HepG2 (cell line): ENCODE data around the gene HECTD1. TPM values are rescaled to one million over a fixed set of nuclear protein-coding genes. Genes with fewer than 3 reads are reported as not detected.

ENCODE experiments used
- ATAC-seq: fragments of 200-7000 bp; cut with Tn5 transposase; 3 replicates; pipeline ENCODE4 v1.9.1; 2020; ENCODE audit warnings: mild to moderate bottlenecking, moderate library complexity
- BruUV-seq: library from RNA; stranded (reverse); fragments of 400-500 nt; replicated peaks from 2 replicates; lab custom pipeline; 2021; lab: Mats Ljungman, UMichigan
- CTCF ChIA-PET: fragments of 300-600 bp; formaldehyde crosslinking; extraction: SDS; loops from one replicate; lab custom pipeline; 2021; ENCODE audit warnings: low total read pairs, inconsistent platforms, low intra/inter-chr PET ratio; lab: Yijun Ruan, JAX
- POLR2A ChIA-PET: fragments of 350-600 bp; sonication (Branson Sonifier 250); formaldehyde crosslinking; loops from one replicate; lab custom pipeline; 2020; ENCODE audit warnings: antibody characterized with exemption, inconsistent platforms; lab: Yijun Ruan, JAX
- DNase-seq: peaks from one replicate; pipeline ENCODE4 v3.0.0-alpha.2; 2015; ENCODE audit warnings: low spot score
- FAIRE-seq: peaks from 3 replicates; lab custom pipeline; 2011; peaks lifted over from hg19 to GRCh38; lab: Jason Lieb, UNC
- H2AFZ ChIP-seq: one replicate; pipeline ENCODE4 v1.6.1; 2011; ENCODE audit warnings: low read length, inconsistent platforms
- H3K27ac ChIP-seq: fragments of 300-600 bp; 3 replicates; pipeline ENCODE4 v1.8.0; 2011; ENCODE audit warnings: mixed run types, mild to moderate bottlenecking, mixed read lengths, low read length, inconsistent platforms; ENCODE audit not compliant: insufficient read depth; ENCODE audit errors: extremely low read length
- H3K27me3 ChIP-seq, 2 experiments: fragments of 200-600 bp in 1 of 2; 2 replicates in 1 of 2; 3 replicates in 1 of 2; pipeline versions ENCODE4 v1.6.0 to v1.8.0; 2011; ENCODE audit warnings: low read length in 2 of 2, mild to moderate bottlenecking in 2 of 2, moderate library complexity in 2 of 2, inconsistent platforms in 1 of 2; ENCODE audit not compliant: insufficient read depth in 2 of 2, control insufficient read depth in 1 of 2
- H3K36me3 ChIP-seq, 2 experiments: fragments of 200-600 bp in 1 of 2; replicated peaks in 1 of 2; 2 replicates in 1 of 2; 3 replicates in 1 of 2; pipeline versions ENCODE4 v1.5.1 to v1.8.0; 2011; ENCODE audit warnings: low read length in 2 of 2, inconsistent platforms in 1 of 2; ENCODE audit not compliant: insufficient read depth in 2 of 2, control insufficient read depth in 1 of 2
- H3K4me1 ChIP-seq: 2 replicates; pipeline ENCODE4 v1.5.1; 2012; ENCODE audit warnings: low read length, inconsistent platforms; ENCODE audit not compliant: insufficient read depth
- H3K4me2 ChIP-seq: 2 replicates; pipeline ENCODE4 v1.6.0; 2011; ENCODE audit warnings: low read depth, low read length, inconsistent platforms
- H3K4me3 ChIP-seq, 3 experiments: fragments of 200-600 bp in 1 of 3; sonication (generic), shearing (Covaris generic) in 1 of 3; replicated peaks in 1 of 3; 2 replicates each; pipeline ENCODE4 v1.5.1; 2011 to 2016; ENCODE audit warnings: low read length in 3 of 3, inconsistent platforms in 2 of 3, low read depth in 2 of 3, mild to moderate bottlenecking in 2 of 3, control low read depth in 1 of 3, mixed read lengths in 1 of 3; ENCODE audit not compliant: insufficient read depth in 1 of 3
- H3K79me2 ChIP-seq: one replicate; pipeline ENCODE4 v1.6.1; 2011; ENCODE audit warnings: low read length, inconsistent platforms; ENCODE audit not compliant: insufficient read depth
- H3K9ac ChIP-seq: 2 replicates; pipeline ENCODE4 v1.6.0; 2011; ENCODE audit warnings: mild to moderate bottlenecking, low read depth, low read length, inconsistent platforms; ENCODE audit not compliant: insufficient read depth
- H3K9me3 ChIP-seq: 2 replicates; pipeline ENCODE4 v1.5.1; 2012; ENCODE audit warnings: mild to moderate bottlenecking, low read length
- H4K20me1 ChIP-seq: 2 replicates; pipeline ENCODE4 v1.6.0; 2011; ENCODE audit warnings: inconsistent platforms, mild to moderate bottlenecking, low read length, moderate library complexity; ENCODE audit not compliant: insufficient read depth
- ARID4A ChIP-seq: sonication (generic); formaldehyde crosslinking; IDR thresholded peaks from 2 replicates; pipeline ENCODE4 v1.5.0; 2020; ENCODE audit warnings: mild to moderate bottlenecking, missing genetic modification reagents, borderline replicate concordance
- ATAD3A ChIP-seq: sonication (generic); formaldehyde crosslinking; IDR thresholded peaks from 2 replicates; pipeline ENCODE4 v1.4.0; 2020; ENCODE audit warnings: missing genetic modification reagents
- BATF2 ChIP-seq: sonication (generic); formaldehyde crosslinking; IDR thresholded peaks from 2 replicates; pipeline ENCODE4 v1.8.0; 2022; ENCODE audit warnings: mild to moderate bottlenecking, missing genetic modification reagents, moderate library complexity
- BCL6 ChIP-seq: IDR thresholded peaks from 2 replicates; pipeline ENCODE4 v1.6.1; 2016; ENCODE audit warnings: missing genetic modification reagents, missing compliant biosample characterization
- HNF4A ChIP-seq: sonication (generic); formaldehyde crosslinking; IDR thresholded peaks from 2 replicates; pipeline ENCODE4 v1.4.0; 2020; ENCODE audit warnings: missing genetic modification reagents
- HOXA7 ChIP-seq: sonication (generic); formaldehyde crosslinking; IDR thresholded peaks from 2 replicates; pipeline ENCODE4 v1.8.1; 2022; ENCODE audit warnings: mild to moderate bottlenecking, missing genetic modification reagents, moderate library complexity
- NPAS2 ChIP-seq: sonication (generic); formaldehyde crosslinking; IDR thresholded peaks from 2 replicates; pipeline ENCODE4 v1.8.0; 2022; ENCODE audit warnings: mild to moderate bottlenecking, missing genetic modification reagents, borderline replicate concordance
- PRMT3 ChIP-seq: sonication (generic); formaldehyde crosslinking; IDR thresholded peaks from 2 replicates; pipeline ENCODE4 v1.8.1; 2022; ENCODE audit warnings: low read depth, mild to moderate bottlenecking, moderate library complexity, missing genetic modification reagents, borderline replicate concordance
- RAD21 ChIP-seq: fragments of 450-650 bp; formaldehyde crosslinking; IDR thresholded peaks from 2 replicates; pipeline ENCODE4 v1.5.0; 2020; ENCODE audit warnings: mild to moderate bottlenecking
- RCOR2 ChIP-seq: IDR thresholded peaks from 2 replicates; pipeline ENCODE4 v1.6.1; 2016; ENCODE audit warnings: missing biosample characterization, missing genetic modification reagents
- TBP ChIP-seq: sonication (generic); formaldehyde crosslinking; IDR thresholded peaks from 2 replicates; pipeline ENCODE4 v1.5.0; 2020; ENCODE audit warnings: missing genetic modification reagents
- ZNF235 ChIP-seq: sonication (generic); formaldehyde crosslinking; IDR thresholded peaks from 2 replicates; pipeline ENCODE4 v1.8.1; 2023; ENCODE audit warnings: mild to moderate bottlenecking, missing genetic modification reagents, borderline replicate concordance
- ZNF549 ChIP-seq: sonication (generic); formaldehyde crosslinking; IDR thresholded peaks from 2 replicates; pipeline ENCODE4 v1.5.0; 2020; ENCODE audit warnings: missing genetic modification reagents
- ZNF710 ChIP-seq: sonication (generic); formaldehyde crosslinking; IDR thresholded peaks from 2 replicates; pipeline ENCODE4 v1.5.0; 2020; ENCODE audit warnings: mild to moderate bottlenecking, missing genetic modification reagents, borderline replicate concordance
- ZNF720 ChIP-seq: sonication (generic); formaldehyde crosslinking; IDR thresholded peaks from 2 replicates; pipeline ENCODE4 v1.4.0; 2020; ENCODE audit warnings: missing genetic modification reagents
- WGBS: methylation state at CpG from one replicate; pipeline ENCODE4 v1.1.6; 2017; ENCODE audit warnings: low lambda C conversion rate; 5-methylcytosine and 5-hydroxymethylcytosine counted together
- in situ Hi-C: cut with HindIII; loops from 2 replicates; pipeline ENCODE4 v1.10.0; 2017; ENCODE audit warnings: low pct_unique_long_range_greater_than_20kb; ENCODE audit not compliant: extremely low pct_ligation_motif_present
- intact Hi-C: fragments of 100-400 bp; cut with micrococcal nuclease; formaldehyde crosslinking; loops from one replicate; pipeline ENCODE4 v1.10.0; 2022; ENCODE audit not compliant: unreplicated experiment
- polyA plus RNA-seq, 8 experiments: library from polyadenylated mRNA; depleted of rRNA in 3 of 8; stranded (reverse) in 7 of 8; unstranded in 1 of 8; fragments of >200 nt; fragmentation: Illumina TruSeq in 4 of 8; extraction: Trizol in 4 of 8; gene quantifications; 2 replicates each; pipeline versions ENCODE4 v1.2.1 to v1.2.3, GENCODE V29; 2011 to 2016; ENCODE audit warnings: low read depth in 4 of 8, missing spikeins in 1 of 8, mixed read lengths in 1 of 8; ENCODE audit not compliant: insufficient read depth in 1 of 8
- total RNA-seq, 5 experiments: library from RNA; depleted of rRNA; stranded (reverse); fragments of >200 nt; fragmentation: Illumina TruSeq; extraction: Trizol; gene quantifications; 2 replicates each; pipeline ENCODE4 v1.2.3, GENCODE V29; 2016; ENCODE audit warnings: low read depth in 1 of 5
- TF ChIP-seq, protein P1 (sequence below): IDR thresholded peaks from 2 replicates; pipeline ENCODE4 v1.6.1; 2016; ENCODE audit warnings: low read depth

The HECTD1 gene
- total and polyA plus RNA-seq, 2 of the 13 experiments (the other 11 are each of a cell fraction or from before 2014, with no cell fraction given): 312 to 560 TPM

DNA sequence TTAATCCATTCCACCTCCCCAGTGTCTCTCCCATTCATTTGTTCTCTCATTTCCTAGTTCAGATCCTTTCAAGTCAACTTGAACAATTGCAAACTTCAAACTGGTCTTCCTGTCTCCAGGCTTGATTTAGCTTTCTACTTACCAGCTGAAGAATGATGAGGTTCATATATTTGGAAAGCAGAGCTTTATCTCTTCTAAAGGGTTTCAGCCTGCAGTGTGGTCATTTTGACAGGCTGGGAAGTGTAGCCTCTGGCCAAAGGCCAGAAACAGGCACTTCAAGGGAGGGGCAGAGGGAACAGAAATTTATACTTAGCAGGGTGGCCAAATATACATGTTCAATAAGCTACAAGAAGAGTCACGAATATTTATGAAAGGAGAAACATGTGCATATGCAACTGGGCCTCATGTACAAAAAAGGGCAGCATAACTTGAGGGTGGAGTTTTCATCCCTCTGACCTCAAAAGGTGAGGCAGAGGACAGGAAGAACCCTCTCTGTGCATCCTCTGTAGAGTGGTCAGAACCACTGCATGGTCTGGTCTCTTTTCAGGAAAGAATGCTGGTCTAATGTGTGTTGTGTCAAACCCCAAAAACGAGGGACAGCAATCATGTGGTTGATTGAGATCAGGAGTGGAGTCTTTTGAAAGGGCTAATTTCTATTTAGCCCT lies 34.0 kb upstream of the HECTD1 start:
- FAIRE-seq (no peak), ATAC-seq (peak; percentile 64), DNase-seq (no peak)
- H3K9ac ChIP-seq: no peak overlapping the region
- intact Hi-C loops (no loop called here), in situ Hi-C loops (no loop called here)
- peaks cover 34% of the 10 kb centered on the region for H3K4me1 ChIP-seq
- H2AFZ ChIP-seq: no peak overlapping the region
- H3K4me3 ChIP-seq: no peak overlapping the region
- no peaks in the 10 kb centered on the region for H3K27me3 ChIP-seq
- WGBS: 32% methylated on average over 2 of the region's 2 CpGs
- H3K36me3 ChIP-seq: no peaks in the 10 kb centered on the region
- no TSS peak for BruUV-seq
- no peaks in the 10 kb centered on the region for H3K9me3 ChIP-seq
- no peaks in the 10 kb centered on the region for H4K20me1 ChIP-seq
- CTCF ChIA-PET: no interaction called here
- H3K79me2 ChIP-seq: no peaks in the 10 kb centered on the region
- POLR2A ChIA-PET: interaction anchor here (1.0 to 2.5 kb wide), 5 partner anchors 10 to 34 kb away, joined by 3 to 8 read pairs (median 5); partner anchors contain the start of gene HECTD1
- no peak overlapping the region for H3K27ac ChIP-seq
- no peak overlapping the region for H3K4me2 ChIP-seq
- TF ChIP-seq ZNF549 (CRISPR knock-in tag) (no peak), ARID4A (no peak; the same call in 1 of the 2 replicates), RAD21 (CRISPR knock-in tag) (no peak), ZNF235 (CRISPR knock-in tag) (no peak), RCOR2 (no peak), BCL6 (CRISPR knock-in tag) (0 out of 2 replicates have a peak, but pooled peaks have one; percentile 25), ZNF720 (CRISPR knock-in tag) (no peak), NPAS2 (CRISPR knock-in tag) (0 out of 2 replicates have a peak, but pooled peaks have one; percentile 7), PRMT3 (no peak), HOXA7 (no peak), ATAD3A (CRISPR knock-in tag) (no peak), ZNF710 (CRISPR knock-in tag) (no peak), TBP (no peak), HNF4A (CRISPR knock-in tag) (0 out of 2 replicates have a peak, but pooled peaks have one; percentile 10), BATF2 (CRISPR knock-in tag) (no peak)
- TF ChIP-seq, protein P1, sequence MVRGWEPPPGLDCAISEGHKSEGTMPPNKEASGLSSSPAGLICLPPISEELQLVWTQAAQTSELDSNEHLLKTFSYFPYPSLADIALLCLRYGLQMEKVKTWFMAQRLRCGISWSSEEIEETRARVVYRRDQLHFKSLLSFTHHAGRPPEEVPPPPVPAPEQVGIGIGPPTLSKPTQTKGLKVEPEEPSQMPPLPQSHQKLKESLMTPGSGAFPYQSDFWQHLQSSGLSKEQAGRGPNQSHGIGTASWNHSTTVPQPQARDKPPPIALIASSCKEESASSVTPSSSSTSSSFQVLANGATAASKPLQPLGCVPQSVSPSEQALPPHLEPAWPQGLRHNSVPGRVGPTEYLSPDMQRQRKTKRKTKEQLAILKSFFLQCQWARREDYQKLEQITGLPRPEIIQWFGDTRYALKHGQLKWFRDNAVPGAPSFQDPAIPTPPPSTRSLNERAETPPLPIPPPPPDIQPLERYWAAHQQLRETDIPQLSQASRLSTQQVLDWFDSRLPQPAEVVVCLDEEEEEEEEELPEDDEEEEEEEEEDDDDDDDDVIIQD (CRISPR knock-in tag): 0 out of 2 replicates have a peak, but pooled peaks have one; percentile 12
